Brain pericyte (primary cell): Measurements from ENCODE around the gene NDC80.
"Not testable (repeated sequence)": the region's sequence is repeated elsewhere in the genome, so short reads cannot be mapped to it uniquely, and the experiment has no call there.

ENCODE experiments used
- DNase-seq: peaks from one replicate; pipeline ENCODE4 v3.0.0-alpha.2; 2012; ENCODE audit warnings: low read depth, low spot score

NDC80 gene

GRCh38 chr18:2571200-2572170 is at the start of gene NDC80, which contains the start of gene METTL4:
TSS of gene NDC80 (plus strand) at chr18:2571557. CDS start at chr18:2572986, 1,429 bp downstream.
TSS of gene METTL4 (minus strand) at chr18:2571505. CDS start at chr18:2567216, 4,289 bp downstream.
- peak; percentile 73 for DNase-seq

GRCh38 chr18:2522112-2522511 is 49.2 kb upstream of the NDC80 start:
- no peak for DNase-seq

- not testable (repeated sequence) for DNase-seq
These were observed 46.6 kb upstream of the NDC80 start for GRCh38 chr18:2524794-2525198.

GRCh38 chr18:2526329-2526728 is 45.0 kb upstream of the NDC80 start:
- DNase-seq, result no peak

- DNase-seq, result no peak
These were observed 42.2 kb upstream of the NDC80 start for GRCh38 chr18:2529154-2529553.

GRCh38 chr18:2531751-2532150 is 39.6 kb upstream of the NDC80 start:
- no peak for DNase-seq

GRCh38 chr18:2532797-2533196 is 38.6 kb upstream of the NDC80 start:
- no peak for DNase-seq

- no peak for DNase-seq
These were observed 36.5 kb upstream of the NDC80 start for GRCh38 chr18:2534906-2535305.

- no peak for DNase-seq
These were observed 35.9 kb upstream of the NDC80 start for GRCh38 chr18:2535419-2535910.

- no peak for DNase-seq
These were observed 35.3 kb upstream of the NDC80 start for GRCh38 chr18:2536063-2536462.

- no peak for DNase-seq
These were observed 34.9 kb upstream of the NDC80 start for GRCh38 chr18:2536493-2536892.

- no peak for DNase-seq
These were observed 34.1 kb upstream of the NDC80 start for GRCh38 chr18:2537296-2537695.

GRCh38 chr18:2538236-2538635 is 33.1 kb upstream of the NDC80 start:
- DNase-seq, result no peak

GRCh38 chr18:2538844-2539243 is 32.5 kb upstream of the NDC80 start:
- DNase-seq, result no peak

GRCh38 chr18:2540575-2540974 is 30.8 kb upstream of the NDC80 start:
- no peak for DNase-seq

GRCh38 chr18:2541925-2542563 is 29.3 kb upstream of the NDC80 start:
- DNase-seq, result not testable (repeated sequence)

GRCh38 chr18:2545155-2545554 is 26.2 kb upstream of the NDC80 start:
- no peak for DNase-seq

GRCh38 chr18:2547477-2548087 is 23.8 kb upstream of the NDC80 start:
- DNase-seq, result no peak

- DNase-seq, result no peak
These were observed 21.9 kb upstream of the NDC80 start for GRCh38 chr18:2549462-2549861.

GRCh38 chr18:2551425-2551824 is 19.9 kb upstream of the NDC80 start:
- DNase-seq, result no peak

- DNase-seq, result no peak
These were observed 16.7 kb upstream of the NDC80 start for GRCh38 chr18:2554696-2555095.

- DNase-seq, result no peak
These were observed 15.5 kb upstream of the NDC80 start for GRCh38 chr18:2555895-2556294.
